Right ventricle myocardium superior (tissue), 1 donor: ENCODE measurements around the gene KLHL30. TPM values are rescaled to one million over a fixed set of nuclear protein-coding genes. Genes with fewer than 3 reads are reported as not detected.

Experiments
- ATAC-seq: fragments of 200-7000 bp; cut with Tn5 transposase; one replicate; pipeline ENCODE4 v1.9.1; 2020; ENCODE audit warnings: mild to moderate bottlenecking; ENCODE audit not compliant: poor library complexity
- DNase-seq: peaks from one replicate; pipeline ENCODE4 v3.0.0-alpha.2; 2020
- intact Hi-C: fragments of 100-400 bp; cut with DNase I; formaldehyde crosslinking; loops from one replicate; pipeline ENCODE4 v1.11.2; 2022
- long read RNA-seq: library from polyadenylated mRNA; unstranded; transcript quantifications from one replicate; pipeline ENCODE4 v2.0.0, GENCODE V29; 2021
- total RNA-seq: library from RNA; stranded (reverse); fragmentation: NEBNext Ultra II Directional; extraction: Animal tissue kit (Norgen Biotek cat#: 25700); gene quantifications from one replicate; pipeline ENCODE4 v1.2.1, GENCODE V29; 2021
- donor health status: DM: no; HTN: yes; CAD: no; lungs with severe emphysema.

Gene KLHL30, protein sequence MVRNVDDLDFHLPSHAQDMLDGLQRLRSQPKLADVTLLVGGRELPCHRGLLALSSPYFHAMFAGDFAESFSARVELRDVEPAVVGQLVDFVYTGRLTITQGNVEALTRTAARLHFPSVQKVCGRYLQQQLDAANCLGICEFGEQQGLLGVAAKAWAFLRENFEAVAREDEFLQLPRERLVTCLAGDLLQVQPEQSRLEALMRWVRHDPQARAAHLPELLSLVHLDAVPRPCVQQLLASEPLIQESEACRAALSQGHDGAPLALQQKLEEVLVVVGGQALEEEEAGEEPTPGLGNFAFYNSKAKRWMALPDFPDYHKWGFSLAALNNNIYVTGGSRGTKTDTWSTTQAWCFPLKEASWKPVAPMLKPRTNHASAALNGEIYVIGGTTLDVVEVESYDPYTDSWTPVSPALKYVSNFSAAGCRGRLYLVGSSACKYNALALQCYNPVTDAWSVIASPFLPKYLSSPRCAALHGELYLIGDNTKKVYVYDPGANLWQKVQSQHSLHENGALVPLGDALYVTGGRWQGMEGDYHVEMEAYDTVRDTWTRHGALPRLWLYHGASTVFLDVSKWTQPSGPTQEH
- total RNA-seq = 20.0 TPM
- long read RNA-seq, partial matches to known transcripts = 7 of 23 reads
- long read RNA-seq, other reads (novel, unspliced or antisense) = 15 of 23 reads

DNA sequence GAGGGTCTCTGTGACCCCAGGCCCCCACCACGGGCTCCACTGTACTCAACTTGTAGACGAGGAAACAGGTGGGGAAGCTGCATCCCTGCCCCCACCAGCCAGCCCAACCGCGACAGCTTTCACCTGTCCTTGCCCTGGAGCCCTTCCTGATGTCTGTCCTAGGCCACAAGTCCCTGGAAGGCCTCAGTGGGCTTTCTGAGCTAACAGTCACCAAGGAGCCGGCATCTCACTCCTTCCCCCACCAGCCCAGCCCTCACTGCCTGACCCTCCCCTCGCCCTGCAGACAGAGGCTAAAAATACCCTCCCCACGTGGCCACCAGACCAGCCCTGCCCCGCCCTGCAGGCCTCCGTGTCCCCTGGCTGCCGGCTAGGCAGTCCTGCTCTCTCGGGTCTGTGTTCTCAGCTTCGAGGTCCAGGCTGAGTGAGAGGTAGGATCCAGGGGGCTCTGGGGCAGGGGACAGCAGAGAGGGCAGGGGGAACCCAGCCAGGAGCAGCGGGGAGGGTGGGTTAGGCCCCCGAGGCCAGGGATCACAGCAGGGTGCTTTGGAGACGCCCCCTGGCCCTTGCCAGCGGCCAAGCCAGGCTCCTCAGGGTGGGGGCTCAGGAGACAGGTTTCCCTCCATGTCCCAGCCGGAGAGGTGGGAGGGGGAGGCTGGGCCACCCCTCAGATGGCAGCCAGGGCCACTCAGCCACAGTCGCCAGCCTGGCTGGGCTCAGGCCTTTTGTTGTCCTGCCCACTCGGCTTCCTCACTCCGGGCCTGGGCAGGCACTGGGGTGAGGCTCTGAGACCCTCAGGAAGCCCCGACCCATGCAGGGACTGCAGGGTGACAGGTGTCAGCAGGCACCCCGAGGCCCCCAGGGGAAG is at the start of gene KLHL30:
KLHL30 (plus strand) TSS at position 338 of the 865 bp plus-strand sequence. CDS start 2,087 bp downstream, outside the sequence.
- intact Hi-C loops = no loop called here
- ATAC-seq (peak; percentile 88), DNase-seq (peak; percentile 78)

DNA sequence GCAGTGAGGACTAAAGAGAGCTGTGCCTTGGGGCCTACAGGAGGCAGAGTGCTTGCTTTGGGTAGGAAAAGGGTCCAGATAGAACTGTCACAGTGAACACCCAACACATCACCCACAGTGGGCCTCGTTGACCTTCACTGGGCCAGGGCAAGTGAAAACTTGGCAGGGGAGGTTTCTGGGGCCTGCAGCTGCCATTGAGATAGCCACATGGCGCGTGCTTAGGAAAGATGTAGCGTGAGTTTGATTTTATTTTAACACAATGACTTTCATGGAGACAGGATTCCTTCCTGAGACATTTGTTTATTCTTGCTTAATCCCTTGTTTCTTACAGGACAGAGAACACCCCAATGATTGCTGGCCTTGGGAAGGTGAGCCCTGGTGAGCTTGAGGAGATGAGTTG is 47.6 kb upstream of the KLHL30 start:
- DNase-seq (no peak), ATAC-seq (no peak)
- intact Hi-C loops = no loop called here

DNA sequence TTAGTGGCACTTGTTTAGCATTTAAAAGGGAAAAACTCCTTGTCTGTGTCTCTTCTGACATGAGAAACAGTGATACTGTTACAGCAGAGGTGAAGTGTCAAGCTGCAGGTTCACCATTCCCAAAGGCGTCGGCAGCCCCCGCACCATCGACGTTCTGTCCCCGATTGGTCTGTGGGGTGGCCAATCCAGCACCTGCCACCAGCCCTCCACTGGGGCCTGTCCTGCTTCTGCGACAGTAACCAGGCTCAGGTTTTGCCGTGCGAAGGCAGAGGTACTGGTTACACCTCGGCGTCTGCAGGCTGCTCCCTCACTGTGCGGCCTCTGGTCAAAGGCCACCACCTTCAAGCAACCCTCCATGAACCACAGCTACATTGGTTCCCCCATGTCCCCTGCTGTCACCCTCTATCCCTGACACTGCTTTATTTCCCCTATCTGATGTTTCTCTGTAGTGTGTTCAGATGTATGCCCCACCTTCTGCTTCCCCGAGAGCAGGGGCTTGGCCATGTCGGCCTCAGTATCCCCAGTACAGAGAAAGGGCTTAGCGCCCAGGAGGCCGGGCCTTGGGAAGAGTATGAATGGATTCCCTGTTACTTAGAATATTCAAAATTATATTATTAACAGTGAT is 46.9 kb upstream of the KLHL30 start:
- ATAC-seq (no peak), DNase-seq (no peak)
- intact Hi-C loops = no loop called here

DNA sequence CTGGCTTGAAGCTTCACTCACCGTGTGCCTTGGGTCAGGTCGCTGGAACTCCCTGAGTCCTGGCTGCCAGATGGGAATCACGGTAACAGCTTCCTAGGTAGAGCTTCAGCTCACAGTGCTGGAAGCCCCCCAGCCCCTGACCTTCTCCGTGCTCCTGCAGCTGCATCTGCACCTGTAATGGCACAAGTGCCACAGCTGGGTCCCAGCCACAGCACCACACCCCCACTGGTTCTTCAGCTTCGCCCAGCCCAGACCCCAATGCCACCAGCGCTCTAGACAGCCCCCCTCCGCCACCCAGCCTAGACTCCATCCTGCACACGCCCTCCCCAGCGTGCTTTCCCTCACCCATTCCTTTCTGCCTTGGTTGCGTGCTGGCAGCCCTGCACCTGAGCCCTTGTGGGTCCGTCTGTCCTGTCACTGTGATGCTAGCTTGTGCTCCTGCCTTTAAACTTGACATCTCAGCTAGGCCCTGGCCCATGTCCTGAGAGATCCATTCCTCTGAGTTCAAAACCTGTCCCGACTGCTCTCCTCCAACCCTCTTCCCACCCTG is 45.9 kb upstream of the KLHL30 start:
- no peak for ATAC-seq

DNA sequence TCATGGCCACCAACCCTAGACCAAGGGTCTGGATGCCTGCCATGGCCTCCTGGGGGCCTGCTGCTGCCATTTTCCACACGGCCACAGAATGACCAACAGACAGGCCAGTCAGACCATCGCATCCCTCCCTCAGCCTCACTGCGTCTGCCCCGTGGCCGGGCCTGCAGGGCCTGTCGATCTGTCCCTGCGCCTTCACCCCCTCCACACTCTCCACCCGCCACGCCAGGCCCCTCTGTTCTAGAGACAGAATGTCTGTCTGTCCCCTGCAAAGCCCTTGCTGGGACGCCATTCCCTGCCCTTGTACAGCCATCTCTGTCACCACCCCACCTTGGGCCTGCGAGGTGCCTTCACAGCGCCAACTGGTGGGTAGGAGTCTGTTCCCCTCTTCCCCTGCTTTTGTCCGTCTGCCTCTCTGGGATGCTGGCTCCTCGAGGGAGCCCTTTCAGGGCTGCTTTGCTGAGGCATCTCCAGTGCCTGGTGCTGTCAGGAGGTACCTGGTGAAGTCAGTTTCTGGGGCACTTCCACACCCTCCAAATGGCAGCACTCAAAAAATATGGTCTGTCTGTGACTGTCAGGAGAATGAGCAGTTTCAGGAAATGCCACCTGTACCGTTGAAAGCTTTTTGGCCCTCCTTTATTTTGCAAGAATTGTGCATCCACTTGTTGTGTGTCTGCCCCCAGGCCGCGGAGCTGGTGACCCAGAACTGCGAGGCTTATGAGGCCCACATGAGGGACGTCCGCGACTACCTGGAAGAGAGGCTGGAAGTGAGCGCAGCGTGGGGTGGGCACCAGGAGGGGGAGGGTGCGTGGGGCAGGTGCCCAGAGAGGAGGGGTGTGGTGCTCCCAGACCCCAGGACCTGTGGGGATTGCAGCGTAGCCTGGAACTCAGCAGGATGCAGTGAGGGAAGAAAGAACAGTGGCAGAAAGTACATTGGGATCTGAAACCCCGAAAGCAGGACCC is 45.0 kb upstream of the KLHL30 start:
- DNase-seq = no peak
- intact Hi-C loops = no loop called here
- ATAC-seq = no peak

More for the DNA sequence above, 45.9 kb upstream of the KLHL30 start:
- intact Hi-C loops = no loop called here
- no peak for DNase-seq

DNA sequence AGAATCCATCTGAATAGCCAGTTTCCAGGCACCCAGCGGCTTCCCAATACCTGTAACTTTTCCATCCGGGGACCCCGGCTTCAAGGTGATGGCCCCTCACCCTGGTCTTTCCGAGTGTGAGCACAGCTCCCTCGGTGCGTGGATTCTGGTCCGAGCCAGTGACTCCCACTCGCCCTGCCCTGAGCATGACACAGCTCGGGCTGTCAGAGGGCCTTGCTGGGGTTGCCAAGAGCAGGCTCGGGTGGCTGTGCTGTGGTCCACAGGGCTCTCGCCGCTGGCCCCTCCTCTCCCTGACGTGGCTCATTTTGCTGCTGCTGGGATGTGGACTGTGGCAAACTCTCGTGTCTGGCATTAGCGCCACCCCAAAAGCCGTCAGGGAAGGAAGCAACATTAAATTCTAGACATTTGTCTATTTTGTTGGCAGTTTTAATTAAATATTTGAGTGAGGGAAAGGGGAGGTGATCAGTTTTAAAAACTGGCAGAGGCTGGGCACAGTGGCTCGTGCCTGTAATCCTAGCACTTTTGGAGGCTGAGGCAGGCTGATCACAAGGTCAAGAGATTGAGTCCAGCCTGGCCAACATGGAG is 43.9 kb upstream of the KLHL30 start:
- intact Hi-C loops = no loop called here
- no peak for ATAC-seq
- DNase-seq = no peak

DNA sequence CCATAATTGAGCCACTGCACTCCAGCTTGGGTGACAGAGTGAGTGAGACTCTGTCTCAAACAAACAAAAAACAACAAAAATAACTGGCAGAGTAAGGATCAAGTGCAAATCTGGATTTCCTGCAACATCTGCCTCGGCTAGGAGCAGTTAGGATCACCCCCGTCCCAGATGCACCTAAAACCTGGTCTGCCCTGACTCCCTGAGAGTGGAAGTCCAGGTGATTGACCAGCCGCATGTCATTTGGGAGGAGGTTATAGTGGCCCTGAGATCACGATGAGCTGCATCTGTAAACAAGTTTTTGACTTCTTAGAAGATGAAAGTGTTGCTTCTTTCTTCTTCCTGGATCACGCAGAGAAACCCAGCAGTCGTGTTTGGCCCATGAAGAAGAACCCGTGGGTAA is 43.3 kb upstream of the KLHL30 start:
- intact Hi-C loops = no loop called here
- ATAC-seq = no peak
- DNase-seq = no peak

DNA sequence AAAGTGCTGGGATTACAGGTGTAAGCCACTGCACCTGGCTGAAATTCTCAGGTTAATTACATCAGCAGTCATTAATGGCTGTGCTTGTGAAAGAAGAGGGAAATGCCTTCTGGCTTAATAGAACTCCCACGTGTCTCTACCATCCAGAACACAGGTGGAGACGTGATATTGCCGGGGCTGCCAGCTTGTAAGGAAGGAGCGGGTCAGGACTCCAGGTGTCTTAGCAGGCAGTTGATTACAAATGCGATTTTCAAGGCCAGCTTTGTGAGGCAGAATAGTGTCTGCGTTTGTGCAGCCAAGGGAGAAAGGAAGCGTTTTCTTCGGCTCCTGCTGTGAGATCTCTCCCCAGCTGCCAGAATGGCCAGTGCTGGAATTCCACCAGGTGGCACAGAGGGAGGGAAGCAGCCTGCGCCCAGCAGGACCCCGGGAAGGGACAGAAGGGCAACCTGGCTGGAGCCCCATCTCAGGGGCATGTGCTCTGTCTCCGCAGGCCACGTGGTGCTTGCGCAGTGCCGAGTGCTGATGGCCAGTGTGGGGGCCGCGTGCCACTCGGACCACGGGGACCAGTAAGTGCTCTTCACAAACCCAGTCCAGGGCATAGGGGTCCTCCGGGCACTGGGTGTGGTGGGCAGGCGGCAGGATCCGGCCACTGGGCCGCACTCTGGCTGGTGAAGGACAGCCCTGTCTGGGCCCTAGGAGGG is 42.0 kb upstream of the KLHL30 start:
- DNase-seq (no peak), ATAC-seq (no peak)
- intact Hi-C loops = no loop called here

DNA sequence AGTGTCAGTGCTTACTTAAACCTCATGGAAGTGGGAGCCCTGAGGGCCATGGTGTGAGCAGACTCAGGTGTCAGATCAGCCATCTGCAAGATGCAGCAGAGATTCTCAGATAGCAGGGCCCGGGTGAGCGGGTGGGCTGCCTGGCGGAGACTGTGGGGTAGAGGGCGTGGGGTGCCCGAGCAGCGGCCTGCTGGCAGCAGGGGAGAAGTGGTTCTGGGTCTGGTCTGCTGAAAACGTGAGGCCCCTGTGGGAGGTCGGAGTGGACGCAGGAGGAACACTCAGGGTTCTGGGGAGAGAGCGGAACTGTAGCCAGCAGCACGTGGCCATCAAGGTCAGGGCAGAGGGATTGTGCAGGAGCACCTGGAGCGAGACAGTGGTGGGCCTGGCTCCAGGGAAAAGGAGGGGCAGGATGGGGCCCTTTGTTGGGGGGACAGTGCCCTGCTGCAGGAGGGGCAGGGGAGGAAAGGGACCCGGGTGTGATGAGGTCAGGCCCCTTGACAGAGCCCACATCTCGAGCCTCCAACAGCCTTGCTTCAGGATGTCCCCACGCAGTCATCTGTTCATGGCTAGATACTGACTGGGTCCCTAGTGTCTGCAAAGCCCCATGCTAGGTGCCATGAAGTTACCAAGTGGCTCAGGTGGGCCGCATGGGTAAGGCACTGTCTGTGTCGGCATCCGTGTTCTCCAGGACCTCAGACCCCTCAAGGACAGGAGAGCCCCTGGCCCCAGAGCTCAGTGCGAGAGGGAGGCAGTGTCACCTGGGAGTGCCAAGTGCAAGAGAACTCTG is 41.1 kb upstream of the KLHL30 start:
- DNase-seq = no peak
- intact Hi-C loops = no loop called here
- no peak for ATAC-seq

DNA sequence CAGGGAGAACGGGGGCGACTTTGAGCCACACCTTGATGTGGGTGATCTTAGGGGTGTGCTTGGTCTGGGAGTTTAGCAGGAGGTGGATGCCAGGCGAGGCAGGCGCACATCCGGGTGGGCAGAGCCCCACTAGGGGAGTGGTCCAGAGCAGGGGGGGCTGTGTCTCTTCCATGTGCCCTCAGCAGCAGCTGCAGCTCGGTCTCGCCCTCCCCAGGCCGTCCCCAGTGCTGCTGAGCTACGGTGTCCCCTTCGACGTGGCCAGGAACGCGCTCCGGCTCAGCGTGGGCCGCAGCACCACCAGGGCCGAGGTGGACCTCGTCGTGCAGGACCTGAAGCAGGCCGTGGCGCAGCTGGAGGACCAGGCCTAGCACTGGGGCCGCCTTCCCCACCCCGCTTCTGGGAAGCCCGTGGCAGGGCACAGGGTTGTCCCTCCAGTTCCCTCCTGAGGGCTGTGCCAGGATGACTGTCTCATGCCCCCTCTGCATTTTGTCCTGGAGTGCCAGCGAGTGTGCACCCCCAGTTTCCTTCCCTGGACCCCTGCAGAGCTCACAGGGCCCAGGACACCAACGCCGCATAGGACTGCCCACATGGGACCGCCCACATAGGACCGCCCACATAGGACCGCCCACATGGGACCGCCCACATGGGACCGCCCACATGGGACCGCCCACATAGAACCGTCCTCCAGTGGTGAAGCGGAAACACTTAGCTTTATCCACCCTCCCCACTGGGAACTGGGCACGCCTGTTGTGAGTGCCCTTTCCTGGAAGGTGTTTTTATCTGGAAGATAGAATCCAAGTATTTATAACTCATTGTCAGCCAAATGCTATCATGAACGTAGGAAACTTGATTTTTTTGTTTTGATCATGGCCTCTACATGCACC is 40.2 kb upstream of the KLHL30 start:
- intact Hi-C loops = no loop called here
- peak; percentile 84 for ATAC-seq
- peak; percentile 75 for DNase-seq

DNA sequence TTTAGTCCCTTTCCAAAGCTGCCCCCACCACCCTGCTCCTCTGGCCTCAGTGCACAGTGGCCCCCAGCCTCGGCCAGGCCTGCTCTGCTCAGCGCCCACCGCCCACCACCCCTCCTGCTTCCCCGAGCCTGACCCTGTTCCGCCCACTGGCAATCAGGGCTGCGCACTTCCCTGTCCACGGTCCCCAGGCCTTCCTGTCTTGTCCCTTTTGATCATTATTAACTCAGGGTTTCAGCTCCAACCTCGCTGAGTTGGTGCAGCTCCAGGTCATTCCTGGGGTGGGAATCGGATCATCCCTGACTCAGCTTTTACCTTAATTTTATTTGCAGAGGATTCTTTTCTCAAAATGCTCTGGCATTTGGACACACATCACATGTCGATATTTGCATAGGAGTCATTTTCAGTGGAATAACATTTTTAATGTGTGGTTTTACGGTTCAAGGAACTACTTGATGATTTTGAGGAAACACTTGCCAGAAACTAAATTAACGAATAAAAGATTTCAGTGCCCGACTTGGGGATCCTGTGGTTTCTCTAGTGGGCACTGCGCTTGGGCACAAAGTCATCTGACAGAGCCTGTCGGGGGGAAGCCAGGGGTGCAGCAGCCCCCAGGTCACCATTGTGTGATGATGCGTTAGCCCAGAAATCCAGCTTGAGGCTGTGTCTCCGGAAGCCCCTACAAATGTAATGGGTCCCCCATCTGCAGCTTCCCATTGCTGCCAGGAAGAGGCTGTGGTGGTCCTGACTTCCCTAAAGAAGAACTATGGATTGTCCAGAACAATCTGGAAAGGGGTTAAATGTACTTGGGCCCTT is 39.4 kb upstream of the KLHL30 start:
- peak; percentile 42 for ATAC-seq
- DNase-seq = no peak
- intact Hi-C loops = no loop called here

DNA sequence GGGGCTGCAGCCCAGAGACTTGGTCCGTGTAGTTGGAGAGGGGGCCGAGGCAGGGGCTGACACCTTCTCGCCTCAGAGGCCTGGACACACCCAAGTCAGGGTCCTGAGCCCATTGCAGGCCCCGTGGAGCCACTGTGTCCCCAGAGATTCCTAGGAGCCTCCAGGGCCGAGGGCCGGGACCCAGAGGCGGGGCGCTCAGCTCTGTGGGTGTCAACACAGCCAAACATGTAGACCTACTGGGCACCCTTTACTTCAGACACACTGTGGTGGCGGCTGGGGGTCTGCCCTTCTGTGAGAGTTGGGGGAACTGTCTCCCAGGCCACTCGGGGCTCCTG is 38.8 kb upstream of the KLHL30 start:
- ATAC-seq = no peak
- DNase-seq = no peak
- intact Hi-C loops = no loop called here

DNA sequence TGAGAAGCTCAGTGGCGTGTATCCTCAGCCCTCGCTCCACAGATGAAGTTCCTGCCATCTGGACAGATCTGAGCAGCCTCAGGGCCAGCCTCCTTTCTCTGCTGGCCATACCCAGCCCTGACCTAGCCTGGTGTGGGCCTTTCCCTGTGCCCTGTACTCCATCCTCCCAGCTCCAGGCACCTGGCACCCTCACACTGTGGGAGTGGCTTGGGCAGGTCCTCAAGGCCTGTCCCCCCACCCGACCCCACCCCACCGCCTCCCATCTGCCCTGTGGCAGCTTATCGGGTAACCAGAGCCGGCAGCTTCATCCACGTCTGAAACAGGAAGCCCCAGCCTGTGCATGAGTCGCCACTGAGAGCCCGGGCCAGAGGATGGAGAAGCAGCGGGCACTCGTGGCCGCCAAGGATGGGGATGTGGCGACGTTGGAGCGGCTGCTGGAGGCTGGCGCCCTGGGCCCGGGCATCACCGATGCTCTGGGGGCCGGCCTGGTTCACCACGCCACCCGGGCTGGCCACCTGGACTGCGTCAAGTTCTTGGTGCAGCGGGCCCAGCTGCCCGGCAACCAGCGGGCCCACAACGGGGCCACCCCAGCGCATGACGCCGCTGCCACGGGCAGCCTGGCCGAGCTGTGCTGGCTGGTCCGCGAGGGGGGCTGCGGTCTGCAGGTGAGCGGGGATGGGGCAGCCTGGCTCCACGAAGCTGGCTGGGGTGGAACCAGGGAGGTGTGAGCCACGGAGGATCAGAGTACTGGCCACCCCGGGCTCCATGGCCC is 38.2 kb upstream of the KLHL30 start, which contains the start of gene ESPNL:
ESPNL (plus strand) TSS at position 292 of the 772 bp plus-strand sequence; CDS start at position 372, 80 bp downstream.
- intact Hi-C loops = no loop called here
- DNase-seq (no peak), ATAC-seq (no peak)
